GM19468 (cell line): ENCODE measurements around the gene ATF5.
A peak's percentile ranks its signal among the peaks of the same experiment; 100 is the strongest.

ENCODE experiments used
- ATAC-seq: cut with Tn5 transposase; IDR thresholded peaks from one replicate; pipeline ENCODE4 v1.9.1; 2021; ENCODE audit warnings: mild to moderate bottlenecking, moderate library complexity, moderate number of reproducible peaks; ENCODE audit not compliant: unreplicated experiment; ENCODE audit errors: extremely low read depth

Gene ATF5

GRCh38 chr19:49929121-49929610 is at the start of gene ATF5, which contains the start of gene NUP62:
ATF5 (plus strand) TSS chr19:49929205; CDS start chr19:49930851, 1,646 bp downstream.
NUP62 (minus strand) TSS chr19:49929504; CDS start chr19:49909807, 19,697 bp downstream.
- peak; percentile 10 for ATAC-seq

DNA sequence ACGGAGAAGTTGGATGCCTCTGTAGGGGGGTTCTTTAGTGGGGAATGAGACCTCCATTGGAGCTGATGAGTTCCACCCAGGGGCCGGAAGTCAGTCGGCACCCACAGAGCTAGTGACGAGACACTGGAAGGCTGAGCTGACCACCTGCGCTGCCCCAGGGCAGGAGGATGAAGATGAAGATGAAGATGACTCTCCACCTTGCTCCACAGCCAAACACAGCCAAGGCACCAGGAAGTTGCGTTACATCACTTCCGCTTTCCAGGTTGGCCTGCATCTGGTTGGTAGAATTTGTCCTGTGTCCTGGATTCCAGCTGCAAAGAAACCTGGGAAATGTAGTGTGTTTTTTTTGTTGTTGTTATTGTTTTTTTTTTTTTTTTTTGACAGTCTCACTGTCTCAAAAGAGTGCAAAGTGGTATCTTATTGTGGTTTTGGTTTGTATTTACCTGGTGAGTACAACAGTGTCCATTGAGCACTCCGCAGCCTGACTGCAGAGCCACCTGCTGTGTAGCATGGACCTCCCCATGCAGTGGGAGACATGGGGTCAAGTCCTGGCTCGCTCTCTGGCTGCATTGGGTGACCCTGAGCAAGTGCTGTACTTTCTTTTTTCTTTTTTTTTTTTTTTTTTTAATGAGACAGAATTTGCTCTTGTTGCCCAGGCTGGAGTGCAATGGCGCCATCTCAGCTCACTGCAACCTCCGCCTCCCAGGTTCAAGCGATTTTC is 49.6 kb upstream of the ATF5 start:
- no peak for ATAC-seq

GRCh38 chr19:49880162-49880869 is 48.7 kb upstream of the ATF5 start:
- ATAC-seq: no peak

DNA sequence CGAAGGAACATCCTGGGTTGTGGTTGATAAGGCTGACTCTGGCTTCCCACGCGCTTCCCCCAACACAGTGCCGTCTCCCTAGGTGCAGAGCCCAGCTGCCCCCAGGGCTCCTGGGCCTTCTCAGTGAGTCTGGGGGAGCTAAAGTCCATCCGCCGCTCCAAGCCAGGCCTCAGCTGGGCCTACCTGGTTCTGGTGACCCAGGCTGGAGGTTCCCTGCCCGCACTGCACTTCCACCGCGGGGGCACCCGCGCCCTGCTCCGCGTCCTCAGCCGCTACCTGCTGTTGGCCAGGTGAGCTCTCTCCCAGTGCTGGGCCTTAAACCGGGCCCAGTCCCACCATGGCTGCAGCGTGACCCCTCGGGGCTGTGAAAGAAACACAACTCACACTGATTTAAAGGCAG is 47.8 kb upstream of the ATF5 start:
- ATAC-seq: no peak

DNA sequence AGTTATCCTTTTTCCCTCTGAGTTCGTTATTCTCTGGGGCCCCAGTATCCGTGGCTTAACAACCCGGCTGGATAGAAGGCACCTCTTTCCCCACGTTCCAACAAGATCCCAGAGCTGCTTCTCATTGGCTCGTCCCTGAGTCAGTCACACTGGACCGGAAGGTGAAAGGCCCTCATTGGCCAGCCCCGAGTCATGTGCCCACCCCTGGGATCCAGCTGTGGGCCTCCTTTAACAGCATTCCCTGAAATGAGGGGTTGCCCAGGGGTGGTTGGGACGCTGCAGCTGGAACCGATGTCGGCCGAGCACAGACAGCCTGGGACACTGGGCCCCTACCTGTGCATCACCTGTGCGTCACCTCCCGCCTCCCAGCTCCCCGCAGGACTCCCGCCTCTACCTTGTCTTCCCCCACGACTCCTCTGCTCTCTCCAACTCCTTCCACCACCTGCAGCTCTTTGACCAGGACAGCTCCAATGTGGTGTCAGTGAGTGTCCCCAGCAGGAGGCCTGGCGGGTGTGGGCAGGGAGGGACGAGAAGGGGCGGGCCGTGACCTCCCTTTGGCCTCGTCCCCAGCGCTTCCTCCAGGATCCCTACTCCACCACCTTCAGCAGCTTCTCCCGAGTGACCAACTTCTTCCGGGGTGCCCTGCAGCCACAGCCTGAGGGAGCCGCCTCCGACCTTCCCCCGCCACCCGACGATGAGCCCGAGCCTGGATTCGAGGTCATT is 47.2 kb upstream of the ATF5 start:
- no peak for ATAC-seq

DNA sequence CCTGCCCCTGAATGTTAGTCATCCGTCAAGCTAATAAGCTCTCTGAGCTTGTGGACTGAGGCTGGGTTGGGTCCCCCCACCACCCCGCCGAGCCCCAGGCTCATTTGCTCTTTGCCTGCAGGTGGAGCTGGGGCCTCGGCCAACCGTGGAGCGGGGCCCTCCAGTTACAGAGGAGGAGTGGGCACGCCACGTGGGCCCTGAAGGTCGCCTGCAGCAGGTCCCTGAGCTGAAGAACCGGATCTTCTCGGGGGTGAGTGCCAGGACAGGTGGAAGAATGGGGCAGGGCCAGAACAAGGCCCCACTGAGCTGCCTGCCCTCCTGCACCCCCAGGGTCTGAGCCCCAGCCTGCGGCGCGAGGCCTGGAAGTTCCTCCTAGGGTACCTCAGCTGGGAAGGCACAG is 46.4 kb upstream of the ATF5 start:
- no peak for ATAC-seq

GRCh38 chr19:49883094-49883493 is 45.9 kb upstream of the ATF5 start:
- no peak for ATAC-seq

DNA sequence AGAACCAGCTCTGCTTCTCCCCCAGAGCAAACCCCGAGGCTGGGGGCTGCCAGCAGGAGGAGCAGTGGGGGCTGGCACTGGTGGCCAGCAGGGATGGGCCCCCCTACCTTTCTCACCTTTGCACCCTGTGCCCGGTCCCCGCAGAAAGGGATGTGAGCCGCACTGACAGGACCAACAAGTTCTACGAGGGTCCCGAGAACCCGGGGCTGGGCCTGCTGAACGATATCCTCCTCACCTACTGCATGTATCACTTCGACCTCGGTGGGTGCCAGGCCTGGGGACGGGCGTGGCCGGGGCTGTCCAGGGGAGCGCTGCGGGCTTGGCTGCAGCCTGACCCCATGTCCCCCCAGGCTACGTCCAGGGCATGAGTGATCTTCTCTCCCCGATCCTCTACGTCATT is 44.9 kb upstream of the ATF5 start:
- ATAC-seq: no peak

GRCh38 chr19:49884760-49885159 is 44.2 kb upstream of the ATF5 start:
- no peak for ATAC-seq

DNA sequence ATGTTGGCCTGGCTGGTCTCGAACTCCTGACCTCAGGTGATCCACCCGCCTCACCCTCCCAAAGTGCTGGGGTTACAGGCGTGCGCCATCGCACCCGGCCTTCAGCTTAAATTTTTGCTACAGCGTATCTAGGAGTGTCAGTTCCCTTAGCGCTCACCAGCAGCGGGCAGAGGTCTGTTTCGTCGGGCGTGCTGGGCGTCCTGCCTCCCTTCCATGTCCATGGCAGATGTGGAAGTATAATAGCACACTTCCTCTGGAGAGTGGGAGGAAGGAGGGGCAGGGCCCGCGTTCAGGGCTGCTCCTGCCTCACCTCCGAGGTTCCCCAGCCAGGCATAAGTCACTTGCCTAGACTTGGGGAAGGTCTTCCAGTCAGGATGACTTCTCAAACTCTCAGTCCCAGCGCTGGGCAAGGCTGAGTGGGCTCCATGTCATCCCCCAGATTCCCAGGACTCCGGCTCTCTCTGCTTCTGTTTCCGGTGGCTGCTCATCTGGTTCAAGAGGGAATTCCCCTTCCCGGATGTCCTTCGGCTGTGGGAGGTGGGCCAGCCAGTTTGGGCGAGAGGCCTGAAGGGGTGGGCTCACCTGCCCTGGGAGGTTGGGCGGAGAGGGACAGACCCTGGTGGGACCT is 41.9 kb upstream of the ATF5 start:
- ATAC-seq: no peak

- no peak for ATAC-seq
These were observed 41.1 kb upstream of the ATF5 start for GRCh38 chr19:49887665-49888509.

GRCh38 chr19:49888510-49888824 is 40.5 kb upstream of the ATF5 start:
- no peak for ATAC-seq

DNA sequence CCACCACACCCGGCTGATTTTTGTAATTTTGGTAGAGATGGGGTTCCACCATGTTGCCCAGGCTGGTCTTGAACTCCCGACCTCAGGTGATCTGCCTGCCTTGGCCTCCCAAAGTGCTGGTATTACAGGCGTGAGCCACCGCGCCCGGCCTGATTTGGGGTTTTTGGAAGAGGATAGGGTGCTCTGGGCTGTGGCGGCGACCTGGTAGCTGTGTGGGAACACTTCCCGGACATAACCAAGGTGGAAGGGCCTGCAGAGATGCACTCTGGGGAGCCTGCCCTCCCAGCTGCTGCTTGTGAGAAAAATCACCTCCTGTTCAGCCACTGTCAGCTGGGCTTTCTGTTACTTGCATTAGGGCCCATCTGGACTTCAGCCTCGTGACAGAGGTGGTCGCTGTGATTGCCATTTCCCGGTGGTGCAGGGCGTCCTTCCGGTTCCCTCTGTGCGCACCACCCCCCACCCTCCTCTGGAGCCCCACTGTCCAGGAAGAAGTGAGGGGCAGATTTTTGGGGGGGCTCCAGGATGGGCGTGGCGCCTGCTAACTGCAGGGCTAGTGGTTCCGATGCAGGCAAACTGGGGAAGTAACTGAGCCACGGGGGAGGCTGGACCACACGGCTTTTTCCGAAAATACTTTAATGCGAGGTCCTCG is 39.8 kb upstream of the ATF5 start:
- no peak for ATAC-seq

GRCh38 chr19:49889687-49890348 is 39.2 kb upstream of the ATF5 start:
- ATAC-seq: no peak

- no peak for ATAC-seq
These were observed 38.4 kb upstream of the ATF5 start for GRCh38 chr19:49890349-49891311.

DNA sequence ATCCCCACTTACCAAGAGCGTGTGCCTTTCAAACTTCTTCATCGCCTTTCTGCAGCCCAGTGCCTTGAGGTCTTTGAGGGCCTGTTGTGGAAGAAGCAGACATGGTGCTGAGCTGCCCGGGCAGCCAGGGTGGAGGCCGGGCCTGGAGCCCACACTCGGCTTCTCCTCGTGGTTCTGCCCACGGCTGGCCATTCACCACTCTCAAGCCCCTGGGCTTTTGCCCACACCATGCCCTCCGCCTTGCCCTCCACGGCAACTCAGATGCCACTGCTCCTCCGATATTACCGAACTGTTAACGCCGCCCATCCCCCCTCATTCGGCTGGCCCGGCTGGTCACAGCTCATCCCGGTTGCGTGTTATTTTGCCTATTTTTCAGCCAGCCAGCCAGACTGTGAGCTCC is 37.6 kb upstream of the ATF5 start:
- ATAC-seq: no peak

DNA sequence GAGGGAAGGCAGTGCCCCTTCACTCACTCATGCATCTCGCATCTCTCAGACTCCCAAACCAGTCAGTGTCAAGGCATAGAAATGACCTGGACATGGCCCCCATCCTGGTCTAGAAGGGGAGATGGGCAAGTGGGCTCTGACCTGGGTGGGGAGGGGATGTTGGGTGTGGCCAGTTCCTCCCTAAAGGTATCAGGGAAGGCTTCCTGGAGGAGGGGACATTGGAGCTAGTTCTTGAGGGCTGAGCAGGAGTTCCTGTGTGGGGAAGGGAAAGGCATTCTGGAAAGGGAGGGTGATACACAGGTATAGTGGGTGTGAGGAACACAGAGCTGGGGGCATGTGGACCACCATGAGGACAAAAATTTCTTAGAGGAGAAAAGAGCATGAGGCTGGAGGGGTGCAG is 36.3 kb upstream of the ATF5 start:
- ATAC-seq: no peak
